ENCODE measurements around the gene KCNN2. TPM values are rescaled to one million over a fixed set of nuclear protein-coding genes. Genes with fewer than 3 reads are reported as not detected.

Gene KCNN2
- total and polyA plus RNA-seq, 2 donors (not counting 1 experiment from before 2014, with no cell fraction given) = 0.08 to 0.50 TPM

GRCh38 chr5:114544561-114544960 is 182.7 kb downstream of the KCNN2 start:
- Histone ChIP-seq H3K27me3 (ENCODE audit: control insufficient read depth, insufficient read depth, low read length) (no peaks in the 10 kb centered on the region), H3K4me3 (replicated peaks in 1 of 4; ENCODE audit: control extremely low read depth in 1 of 4, insufficient read depth in 1 of 4, low read depth in 3 of 4, low read length in 4 of 4) (no peak overlapping the region), H3K79me2 (ENCODE audit: control insufficient read depth, insufficient read depth, low read length) (no peaks in the 10 kb centered on the region), H4K20me1 (ENCODE audit: control insufficient read depth, extremely low read depth, insufficient read depth, low read length) (no peaks in the 10 kb centered on the region), H3K9me3 (ENCODE audit: control insufficient read depth, insufficient read depth, low read depth, low read length) (no peaks in the 10 kb centered on the region), H3K4me1 (ENCODE audit: control insufficient read depth, extremely low read depth, insufficient read depth, low read length) (no peaks in the 10 kb centered on the region), H3K4me2 (ENCODE audit: extremely low read depth, insufficient read depth, low read length) (no peak overlapping the region), H3K36me3 (ENCODE audit: control insufficient read depth, insufficient read depth, low read length) (no peaks in the 10 kb centered on the region), H2AFZ (ENCODE audit: low read length) (no peak overlapping the region), H3K27ac (ENCODE audit: insufficient read depth, low read length) (no peak overlapping the region), H3K9ac (ENCODE audit: insufficient read depth, low read length) (no peak overlapping the region)
- DNase-seq (ENCODE audit: low read depth in 2 of 2) = no peak
- no peak for TF ChIP-seq EZH2 (IDR thresholded peaks at IDR 0.05; ENCODE audit: low read length, missing control alignments)

Measured in fibroblast of lung (primary cell).